ENCODE data around the gene SUFU.

DNA sequence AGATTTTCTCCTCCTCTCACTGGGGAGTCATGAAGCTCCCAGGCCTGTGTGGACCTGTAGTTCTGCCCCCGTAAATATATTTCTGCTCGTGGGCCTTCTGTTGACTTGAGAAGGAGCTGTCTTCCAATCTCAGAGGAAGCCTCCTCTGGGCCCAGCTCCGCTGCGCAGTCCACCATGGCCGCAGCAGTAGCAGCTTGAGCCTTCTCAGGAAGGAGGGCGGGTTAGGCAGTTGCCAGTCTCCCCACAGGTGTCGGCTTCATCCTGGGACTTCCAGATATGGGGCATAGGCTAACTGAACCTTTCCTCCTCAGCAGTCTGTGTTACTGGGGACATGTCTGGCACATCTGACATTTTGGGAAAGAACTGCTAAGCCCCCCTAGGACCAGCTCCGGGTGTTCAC, 77.6 kb downstream of the SUFU start:
- TF ChIP-seq CTCF (IDR thresholded peaks at IDR 0.05): no peak
- no peak for TF ChIP-seq POLR2A (IDR thresholded peaks at IDR 0.05)
- no peak for TF ChIP-seq POLR2AphosphoS5 (IDR thresholded peaks at IDR 0.05)
- TF ChIP-seq EP300 (IDR thresholded peaks at IDR 0.05): no peak

Data from sigmoid colon (tissue), 4 donors.